Measurements from ENCODE around the gene NPBWR2.
"Not testable (repeated sequence)": the region's sequence is repeated elsewhere in the genome, so short reads cannot be mapped to it uniquely, and the experiment has no call there.

Gene NPBWR2

DNA sequence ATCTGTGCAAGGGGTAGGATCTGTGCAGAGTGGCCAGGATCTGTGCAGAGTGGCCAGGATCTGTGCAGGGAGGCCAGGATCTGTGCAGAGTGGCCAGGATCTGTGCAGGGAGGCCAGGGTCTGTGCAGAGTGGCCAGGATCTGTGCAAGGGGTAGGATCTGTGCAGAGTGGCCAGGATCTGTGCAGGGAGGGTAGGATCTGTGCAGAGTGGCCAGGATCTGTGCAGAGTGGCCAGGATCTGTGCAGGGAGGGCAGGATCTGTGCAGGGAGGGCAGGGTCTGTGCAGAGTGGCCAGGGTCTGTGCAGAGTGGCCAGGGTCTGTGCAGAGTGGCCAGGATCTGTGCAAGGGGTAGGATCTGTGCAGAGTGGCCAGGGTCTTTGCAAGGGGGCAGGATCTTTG is 18.8 kb downstream of the NPBWR2 start:
- in situ Hi-C loops (cut with MboI; ENCODE audit: low sequenced_read_pairs): not testable (repeated sequence)

DNA sequence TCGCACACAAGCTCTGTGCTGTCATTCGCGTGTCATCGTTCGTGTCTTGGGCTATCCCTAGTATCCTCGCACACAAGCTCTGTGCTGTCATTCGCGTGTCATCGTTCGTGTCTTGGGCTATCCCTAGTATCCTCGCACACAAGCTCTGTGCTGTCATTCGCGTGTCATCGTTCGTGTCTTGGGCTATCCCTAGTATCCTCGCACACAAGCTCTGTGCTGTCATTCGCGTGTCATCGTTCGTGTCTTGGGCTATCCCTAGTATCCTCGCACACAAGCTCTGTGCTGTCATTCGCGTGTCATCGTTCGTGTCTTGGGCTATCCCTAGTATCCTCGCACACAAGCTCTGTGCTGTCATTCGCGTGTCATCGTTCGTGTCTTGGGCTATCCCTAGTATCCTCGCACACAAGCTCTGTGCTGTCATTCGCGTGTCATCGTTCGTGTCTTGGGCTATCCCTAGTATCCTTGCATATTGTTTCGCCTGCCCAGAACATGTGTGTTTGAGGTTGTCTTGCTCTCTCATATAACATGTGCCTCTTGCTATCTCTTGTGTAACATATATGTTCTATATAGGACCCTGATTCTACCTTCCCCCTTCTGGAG is 20.0 kb downstream of the NPBWR2 start:
- in situ Hi-C loops (cut with MboI; ENCODE audit: low sequenced_read_pairs): not testable (repeated sequence)

DNA sequence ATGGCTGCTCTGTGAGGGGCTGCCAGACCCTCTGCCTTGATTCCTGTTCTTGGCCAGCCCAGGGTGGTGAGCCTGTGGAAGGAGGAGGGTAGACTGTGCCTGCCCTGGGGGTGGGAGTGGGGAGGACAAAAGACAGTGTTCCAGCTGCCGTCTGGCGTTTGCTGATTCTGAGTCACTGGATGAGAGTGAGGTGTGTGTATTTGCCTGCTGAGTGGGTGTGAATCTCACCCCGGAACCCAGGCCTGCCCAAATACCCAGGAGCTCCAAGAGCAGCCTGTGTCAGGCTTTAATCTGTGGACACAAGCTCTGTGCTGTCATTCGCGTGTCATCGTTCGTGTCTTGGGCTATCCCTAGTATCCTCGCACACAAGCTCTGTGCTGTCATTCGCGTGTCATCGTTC is 20.6 kb downstream of the NPBWR2 start:
- in situ Hi-C loops (cut with MboI; ENCODE audit: low sequenced_read_pairs): no loop called here

DNA sequence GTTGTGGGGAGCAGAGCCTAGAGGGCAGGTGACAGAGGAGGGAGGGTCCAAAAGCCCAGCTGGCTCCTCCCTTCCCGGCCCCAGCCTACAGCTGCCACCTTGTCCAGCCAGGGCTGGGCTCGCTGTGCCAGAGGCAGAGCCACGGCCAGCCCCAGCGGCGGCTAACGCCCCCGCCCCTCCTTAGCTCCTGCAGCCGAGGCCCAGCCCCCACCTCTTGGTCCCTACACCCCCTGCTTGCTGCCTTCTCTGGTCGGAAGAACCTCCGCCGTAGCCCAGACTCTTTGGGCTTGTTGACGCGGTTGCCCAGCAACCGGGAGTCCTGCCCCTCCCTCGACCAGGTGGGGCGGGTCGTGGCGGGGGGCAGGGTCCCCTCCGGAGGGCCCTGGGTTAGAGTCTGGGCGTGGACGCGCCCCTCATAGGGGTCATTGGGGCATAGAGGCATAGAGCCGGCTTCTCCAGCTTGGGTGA is 22.6 kb downstream of the NPBWR2 start:
- in situ Hi-C loops (cut with MboI; ENCODE audit: low sequenced_read_pairs): no loop called here

DNA sequence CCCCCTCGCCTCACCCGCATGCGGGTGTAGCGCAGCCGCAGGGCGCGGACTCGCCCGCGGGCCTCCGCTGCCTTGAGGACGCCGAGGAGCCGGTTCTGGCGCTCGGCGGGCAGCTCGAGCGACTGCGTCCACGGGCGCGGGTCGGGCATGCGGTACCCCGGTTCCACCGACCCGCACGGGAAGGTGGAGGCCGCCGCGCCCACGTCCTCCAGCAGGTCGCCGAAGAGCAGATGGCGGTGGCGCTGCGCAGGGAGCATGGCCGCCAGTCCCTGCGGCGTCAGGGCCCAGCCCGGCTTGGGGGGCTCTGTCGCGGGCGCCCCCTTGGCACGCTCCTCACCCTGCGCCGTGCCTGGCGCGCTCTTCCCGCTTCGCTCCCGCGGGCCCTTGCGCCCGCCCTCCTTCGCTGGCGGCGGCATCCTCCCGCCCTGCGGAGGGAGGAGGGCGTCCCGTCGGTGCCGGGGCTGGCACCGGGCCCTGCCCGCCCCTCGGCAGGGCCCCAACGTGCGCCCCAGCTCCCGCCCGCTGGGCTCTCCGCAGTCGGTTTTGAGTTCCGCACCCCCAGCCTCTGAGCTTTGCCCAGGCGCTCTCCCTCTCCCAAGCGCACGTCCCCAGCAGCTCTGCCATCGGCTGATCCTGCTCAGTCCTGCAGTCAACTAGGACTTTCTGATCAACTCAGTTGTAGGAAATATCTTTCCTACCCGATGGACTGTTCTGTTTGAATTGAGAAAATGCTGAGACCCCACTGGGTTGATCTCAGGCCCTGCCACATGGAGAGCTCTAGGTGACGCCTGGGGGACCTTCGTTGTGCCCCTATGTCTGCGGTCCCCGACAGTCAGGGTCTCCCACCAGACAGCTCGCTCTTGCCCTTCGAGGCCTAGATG is 23.3 kb downstream of the NPBWR2 start, which contains the start of gene LKAAEAR1:
LKAAEAR1 (minus strand) TSS at position 595 of the 881 bp plus-strand sequence; CDS start at position 416, 179 bp downstream.
- in situ Hi-C loops (cut with MboI; ENCODE audit: low sequenced_read_pairs): no loop called here

DNA sequence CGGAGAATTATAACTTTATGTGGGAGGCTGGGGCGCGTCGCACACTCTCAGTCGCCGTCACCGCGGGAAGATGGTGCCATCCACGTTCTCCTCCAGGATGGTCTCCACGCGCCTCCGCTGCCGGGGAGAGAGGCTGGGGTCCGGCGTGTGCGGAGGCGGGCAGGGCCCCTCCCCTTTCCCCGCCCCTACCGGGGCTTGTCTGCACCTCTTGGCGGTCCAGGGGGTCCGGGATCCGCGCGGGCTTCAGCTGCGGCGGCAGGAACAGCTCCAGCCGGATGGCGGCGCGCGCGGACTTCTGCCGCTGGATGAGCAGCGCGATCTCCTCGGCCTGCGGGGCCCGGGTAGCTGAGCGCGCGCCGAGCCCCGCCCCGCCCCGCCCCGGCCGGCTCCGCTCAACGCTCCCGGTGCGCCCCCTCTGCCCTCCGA is 24.0 kb downstream of the NPBWR2 start:
- in situ Hi-C loops (cut with MboI; ENCODE audit: low sequenced_read_pairs): no loop called here

DNA sequence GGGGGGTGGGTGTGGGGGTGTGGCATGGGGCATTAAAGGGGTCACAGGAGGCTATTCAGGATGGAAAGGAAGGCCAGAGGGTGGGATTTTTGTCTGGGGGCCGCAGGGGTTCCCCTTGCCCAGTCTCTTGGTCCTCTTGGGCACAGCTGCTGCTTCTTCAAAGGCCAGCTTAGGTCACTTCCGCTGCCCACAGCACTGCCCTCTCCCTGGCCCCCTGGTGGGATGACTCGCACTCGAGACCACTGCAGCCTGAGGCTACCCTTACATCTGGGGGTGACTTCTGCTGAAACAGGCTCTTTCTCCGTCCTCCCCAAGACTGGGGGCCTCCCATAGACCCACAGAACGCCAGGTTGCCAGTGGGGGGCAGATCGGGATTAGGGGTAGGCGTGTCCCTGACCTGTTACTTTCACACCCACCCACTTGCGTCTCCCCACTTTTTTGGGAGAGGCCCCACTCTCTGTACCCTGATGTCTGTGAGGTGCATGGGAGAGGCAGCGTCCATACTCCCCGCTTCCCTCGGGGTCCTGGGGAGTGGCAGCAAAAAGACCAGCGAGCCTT is 24.5 kb downstream of the NPBWR2 start:
- in situ Hi-C loops (cut with MboI; ENCODE audit: low sequenced_read_pairs): no loop called here

DNA sequence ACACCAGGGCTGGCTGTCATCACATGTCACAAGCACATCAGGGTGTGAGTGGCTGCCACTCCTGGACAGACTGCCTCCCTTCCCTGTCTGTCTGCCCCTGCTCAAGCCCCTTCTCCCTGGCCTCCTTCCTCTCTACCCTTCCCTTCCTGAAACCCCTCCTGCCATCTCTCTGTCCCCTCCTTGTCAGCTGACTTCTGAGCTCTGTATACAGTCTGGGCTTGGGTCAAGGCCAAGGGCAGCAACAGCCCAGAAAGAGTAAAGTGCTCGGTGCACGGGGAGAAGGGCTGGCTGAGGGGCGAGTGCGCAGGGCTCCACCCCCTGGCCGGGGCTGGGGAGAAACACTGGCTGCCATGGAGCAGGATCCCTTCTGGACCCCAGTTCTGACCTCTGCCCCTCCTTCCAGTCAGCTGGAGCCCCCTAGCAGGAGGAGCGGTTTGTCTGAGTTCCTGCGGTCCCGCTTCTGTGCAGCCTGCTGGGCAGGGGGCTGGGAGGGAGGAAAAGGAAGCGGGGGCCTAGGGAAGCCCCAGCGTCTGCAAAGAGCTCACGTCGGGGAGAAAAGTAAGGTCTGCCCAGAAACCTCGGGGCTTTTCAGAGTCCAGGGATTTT is 25.1 kb downstream of the NPBWR2 start:
- in situ Hi-C loops (cut with MboI; ENCODE audit: low sequenced_read_pairs): no loop called here

DNA sequence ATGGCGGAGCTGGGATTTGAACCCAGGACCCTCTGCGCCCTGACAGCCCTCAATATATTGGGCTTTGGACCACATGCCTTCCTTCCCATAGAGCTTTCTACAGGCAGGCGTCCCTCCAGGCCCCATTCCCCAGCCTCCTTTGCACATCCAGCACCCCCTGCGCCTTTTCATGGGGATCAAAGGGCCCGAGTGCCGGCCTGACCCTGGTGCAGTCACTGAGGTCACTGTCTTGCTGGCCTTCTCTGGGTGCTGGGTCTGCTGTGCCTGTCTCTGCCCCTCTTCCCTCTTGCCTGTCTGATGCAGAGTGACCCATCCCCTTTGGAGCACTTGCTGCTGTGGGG is 25.8 kb downstream of the NPBWR2 start:
- in situ Hi-C loops (cut with MboI; ENCODE audit: low sequenced_read_pairs): no loop called here

DNA sequence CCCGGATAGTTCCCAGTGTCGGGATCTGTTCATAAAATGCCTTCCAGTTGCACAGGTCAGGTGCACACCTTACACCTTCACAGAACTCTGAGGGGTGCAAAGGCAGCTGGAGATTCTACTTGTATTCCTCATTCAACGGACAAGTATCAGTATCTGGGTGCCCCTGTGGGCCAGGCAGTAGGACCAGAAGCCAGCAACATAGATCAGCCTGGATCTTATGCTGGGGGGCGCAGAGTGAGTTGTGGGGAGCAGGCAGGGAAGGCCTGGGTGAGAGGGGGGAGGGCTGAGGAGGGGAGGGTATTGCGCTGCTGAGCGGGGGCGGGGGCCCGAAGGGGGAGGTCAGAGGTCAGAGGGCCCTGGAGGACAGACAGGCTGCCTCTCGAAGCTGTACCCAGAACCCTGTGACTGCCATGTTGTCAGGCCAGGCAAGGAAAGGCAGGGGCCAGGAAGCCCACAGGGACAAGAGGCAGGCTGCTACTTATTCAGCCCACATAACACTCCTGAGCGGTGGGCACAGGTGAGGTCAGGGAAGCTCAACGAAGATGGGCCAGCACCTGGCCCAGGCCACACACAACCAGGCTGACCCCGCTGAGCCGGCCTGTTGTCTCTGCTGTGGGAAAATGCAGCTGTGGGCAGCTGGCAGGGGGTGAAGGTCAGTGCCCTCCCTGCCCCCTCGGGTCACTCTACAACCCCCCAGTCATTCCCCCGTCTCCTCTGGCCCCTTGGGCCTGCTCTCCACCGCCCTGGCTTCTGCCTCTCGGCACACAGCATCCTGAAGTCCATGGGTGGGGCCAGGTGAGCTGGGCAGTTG is 26.3 kb downstream of the NPBWR2 start:
- in situ Hi-C loops (cut with MboI; ENCODE audit: low sequenced_read_pairs): no loop called here

DNA sequence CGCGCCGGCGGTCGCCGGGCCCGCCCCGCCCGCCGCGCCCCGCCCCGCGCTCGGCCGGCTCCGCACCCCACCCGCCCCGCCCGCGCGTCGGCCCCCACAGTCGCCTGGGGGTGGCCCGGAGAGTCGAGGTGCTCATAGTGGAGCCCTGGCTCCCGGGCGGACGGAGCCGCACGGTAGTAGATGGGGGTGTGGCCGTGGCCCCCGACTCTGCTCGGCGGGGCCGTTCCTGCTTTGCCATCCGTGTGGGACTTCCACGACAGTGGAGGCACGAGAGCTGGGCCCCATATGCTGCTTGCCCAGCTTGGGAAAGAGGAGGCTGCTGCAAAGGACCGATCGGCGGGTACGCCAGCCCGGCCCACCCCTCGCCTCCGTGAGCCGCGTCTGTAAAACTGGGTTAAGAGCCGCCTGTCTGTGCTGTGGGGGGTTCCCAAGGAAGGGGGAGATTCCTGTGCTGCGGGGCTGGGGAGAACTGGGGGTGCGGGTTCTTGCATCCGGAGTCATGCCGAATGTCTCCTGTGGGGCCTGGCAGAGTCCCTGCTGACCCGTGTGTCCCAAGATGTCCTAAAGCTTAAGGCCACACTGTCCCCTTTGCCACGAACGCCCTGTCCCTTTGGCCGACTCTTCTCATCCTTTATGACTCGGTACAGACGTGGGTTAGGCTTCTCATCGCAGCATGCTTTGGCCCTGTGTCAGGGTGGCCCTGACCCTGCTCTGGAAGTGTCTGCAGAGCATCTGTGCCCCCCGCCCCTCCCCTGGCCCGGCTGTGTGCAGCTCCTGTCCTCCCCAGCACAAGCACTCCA is 27.2 kb downstream of the NPBWR2 start, which contains the start of gene OPRL1:
OPRL1 (plus strand) TSS at position 70 of the 800 bp plus-strand sequence. CDS start 12,639 bp downstream, outside the sequence.
- in situ Hi-C loops (cut with MboI; ENCODE audit: low sequenced_read_pairs): no loop called here

DNA sequence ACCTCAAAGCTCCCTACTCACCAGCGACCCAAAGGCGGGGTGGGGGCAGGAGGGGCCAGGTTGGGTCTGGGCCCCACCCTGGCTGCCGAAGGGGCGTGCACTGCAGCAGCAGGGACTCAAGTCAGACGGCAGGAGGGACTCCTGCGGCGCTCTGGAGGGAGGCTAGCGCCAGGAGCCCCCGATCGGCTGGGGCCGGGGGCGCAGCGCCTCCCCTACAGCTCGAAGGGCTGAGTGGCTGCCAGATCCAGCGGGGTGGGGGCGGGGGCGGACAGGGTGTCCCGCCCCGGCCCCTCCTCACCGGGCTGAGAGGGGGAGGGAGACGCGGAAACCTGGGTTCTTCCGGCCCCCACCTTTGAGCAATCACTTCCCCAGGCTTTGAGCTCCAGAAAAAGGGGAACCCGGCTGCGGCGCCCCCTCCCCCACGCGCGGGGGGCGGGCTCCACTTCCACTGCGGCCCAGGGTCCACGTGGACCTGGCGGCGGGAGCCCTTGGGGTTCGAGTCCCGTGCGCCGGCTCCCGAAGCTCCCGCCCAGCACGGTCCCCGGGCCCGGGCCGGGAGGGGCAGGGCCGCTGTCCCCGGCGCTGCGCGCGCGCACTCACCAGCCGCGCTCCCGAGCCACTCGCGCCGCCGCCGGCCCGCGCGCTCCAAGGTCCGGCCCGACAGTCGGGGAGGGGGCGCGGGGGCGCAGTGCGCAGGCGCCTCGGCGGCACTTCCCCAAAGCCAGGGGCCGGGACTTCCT is 27.9 kb downstream of the NPBWR2 start, which contains the start of gene RGS19:
RGS19 (minus strand) TSS at position 246 of the 740 bp plus-strand sequence. CDS start 2,632 bp downstream, outside the sequence.
- in situ Hi-C loops (cut with MboI; ENCODE audit: low sequenced_read_pairs): no loop called here

DNA sequence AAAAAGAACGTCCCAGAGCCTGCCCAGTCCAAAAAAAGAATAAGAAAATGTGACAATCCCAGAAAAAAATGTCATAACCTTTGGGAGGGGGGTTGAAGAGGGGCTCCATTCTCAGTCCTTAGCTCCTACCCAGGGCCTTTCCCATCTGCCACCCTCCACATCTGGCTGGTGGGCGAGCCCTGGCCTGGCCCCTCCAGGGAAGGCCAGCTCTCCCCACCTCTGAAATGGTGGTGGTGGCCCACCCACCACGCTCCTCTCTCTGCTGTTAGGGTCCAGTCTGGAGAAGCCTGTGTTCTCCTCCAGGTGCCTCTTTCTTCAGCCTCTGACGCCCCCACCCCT is 28.5 kb downstream of the NPBWR2 start:
- in situ Hi-C loops (cut with MboI; ENCODE audit: low sequenced_read_pairs): no loop called here

DNA sequence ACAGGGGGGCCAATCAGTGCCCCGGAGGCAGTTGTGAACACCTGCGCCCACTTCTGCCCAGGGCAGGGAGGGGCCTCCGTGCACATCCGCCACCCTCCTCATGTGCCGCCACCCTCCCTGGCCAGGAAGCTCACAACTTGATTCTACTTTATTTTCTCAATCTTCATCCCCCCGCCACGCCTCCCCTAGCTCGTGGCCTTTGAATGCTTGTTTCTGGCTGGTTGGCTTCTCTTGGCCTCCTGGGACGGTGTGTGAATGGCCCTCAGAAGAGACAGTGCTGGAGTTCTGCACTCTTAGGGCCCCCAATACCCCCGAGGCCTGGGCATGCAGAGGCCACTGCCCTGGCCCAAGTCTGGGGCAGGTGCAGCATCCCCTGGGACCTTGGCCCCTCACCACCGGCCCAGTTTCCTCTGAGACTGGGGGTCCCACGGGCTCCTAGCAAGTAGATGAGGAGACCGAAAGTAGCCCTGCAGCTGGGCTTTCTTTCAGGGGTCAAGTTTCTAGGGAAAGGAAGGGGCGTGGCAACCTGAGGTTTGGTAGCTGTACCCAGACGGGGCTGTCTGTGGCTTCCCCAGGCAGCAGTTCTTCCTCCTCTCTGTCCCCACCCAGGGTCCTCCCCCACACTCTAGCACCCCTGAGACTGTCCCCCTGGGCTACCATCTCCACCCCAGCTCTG is 29.4 kb downstream of the NPBWR2 start:
- in situ Hi-C loops (cut with MboI; ENCODE audit: low sequenced_read_pairs): no loop called here

DNA sequence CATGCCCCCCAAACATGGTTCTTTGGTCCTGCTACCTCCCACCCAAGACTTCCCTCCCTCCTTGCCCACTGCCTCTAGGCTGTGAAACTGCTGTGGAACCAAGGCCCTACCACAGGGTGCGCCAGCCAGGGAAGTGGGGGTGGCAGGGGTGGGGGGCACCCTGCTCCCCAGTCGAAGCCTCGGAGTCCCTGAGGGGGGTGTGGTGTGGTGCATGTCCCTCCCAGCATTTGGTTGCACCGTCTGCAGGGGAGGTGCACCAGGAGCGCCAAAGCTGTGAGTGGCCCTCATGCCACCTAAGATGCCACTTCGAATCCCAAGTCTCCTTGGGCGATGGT is 29.9 kb downstream of the NPBWR2 start:
- in situ Hi-C loops (cut with MboI; ENCODE audit: low sequenced_read_pairs): no loop called here

DNA sequence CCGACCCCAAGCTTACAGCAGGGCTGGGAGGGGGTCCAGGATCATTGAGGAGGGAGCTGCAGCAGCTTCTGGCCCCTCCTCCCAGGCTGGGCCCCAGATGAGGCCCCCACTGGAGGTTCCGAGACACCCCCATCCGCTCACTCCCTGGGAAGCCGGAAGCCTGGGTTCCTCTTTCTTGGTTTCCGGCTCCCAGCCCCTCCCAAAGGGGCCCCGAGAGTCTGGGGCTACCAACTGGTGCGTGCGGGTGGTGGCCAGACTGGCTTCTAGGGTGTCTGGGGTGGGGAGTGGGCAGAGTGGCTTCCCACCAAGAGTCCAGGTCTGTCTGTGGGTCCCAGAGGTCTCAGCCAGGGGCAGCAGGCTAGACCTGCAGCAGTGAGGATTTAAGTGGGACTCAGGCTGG is 30.3 kb downstream of the NPBWR2 start:
- in situ Hi-C loops (cut with MboI; ENCODE audit: low sequenced_read_pairs): no loop called here

DNA sequence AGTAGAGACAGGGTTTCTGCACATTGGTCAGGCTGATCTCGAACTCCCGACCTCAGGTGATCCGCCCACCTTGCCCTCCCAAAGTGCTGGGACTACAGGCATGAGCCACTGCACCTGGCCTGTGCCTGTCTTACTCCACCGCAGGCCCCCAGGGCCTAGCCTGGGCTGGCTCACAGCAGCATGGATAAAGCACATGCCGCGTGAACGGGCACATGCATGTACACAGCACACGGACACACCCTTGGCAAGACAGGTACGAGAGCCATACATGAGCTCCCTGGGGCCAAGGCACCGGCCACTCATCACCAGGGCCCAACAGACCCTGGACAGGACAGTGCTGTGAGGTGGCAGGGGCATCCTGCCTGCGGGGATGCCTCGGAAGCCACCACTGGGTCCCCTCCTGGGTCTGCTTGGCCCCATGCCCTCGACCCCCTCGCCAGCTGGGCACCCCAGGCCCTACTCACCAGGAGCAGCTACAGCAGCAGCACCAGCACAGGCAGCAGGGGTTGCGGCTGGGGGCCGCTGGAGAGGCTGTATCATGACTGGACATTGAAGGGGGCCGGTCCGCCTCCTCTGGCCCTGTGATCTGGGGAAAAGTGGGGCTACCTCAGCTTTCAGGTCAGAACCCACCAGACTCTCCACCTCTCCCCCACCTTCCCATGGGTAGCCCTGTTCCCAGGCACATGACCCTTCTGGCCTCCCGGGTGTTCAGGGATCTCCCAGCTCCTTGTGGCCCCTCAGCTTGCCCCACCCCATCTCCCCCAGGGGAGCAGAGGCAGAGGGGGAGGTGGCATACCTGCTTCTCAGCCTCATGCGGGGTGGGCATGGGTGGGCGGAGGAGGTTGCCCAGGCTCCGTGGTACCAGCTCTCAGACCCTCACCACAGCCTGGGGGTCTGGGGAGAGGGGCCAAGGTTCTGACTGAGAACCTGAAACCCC is 31.0 kb downstream of the NPBWR2 start:
- in situ Hi-C loops (cut with MboI; ENCODE audit: low sequenced_read_pairs): no loop called here

DNA sequence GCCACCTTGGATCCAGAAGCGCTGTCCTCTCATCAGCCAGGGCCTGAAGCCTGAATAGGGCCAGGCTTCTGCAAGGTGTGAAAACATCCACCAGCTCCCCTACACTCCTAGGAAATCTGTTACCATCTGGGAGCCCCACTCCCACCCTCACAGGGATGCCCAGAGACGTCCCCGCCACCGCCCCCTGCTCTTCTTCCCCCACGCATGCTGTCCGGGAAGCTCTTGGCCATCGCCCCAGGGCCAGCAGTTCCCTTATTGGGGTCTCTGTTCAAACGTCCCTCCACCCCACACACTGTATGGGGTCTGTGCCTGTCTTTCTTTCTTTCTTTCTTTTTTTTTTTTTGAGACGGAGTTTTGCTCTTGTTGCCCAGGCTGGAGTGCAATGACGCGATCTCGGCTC is 31.8 kb downstream of the NPBWR2 start:
- in situ Hi-C loops (cut with MboI; ENCODE audit: low sequenced_read_pairs): no loop called here

All from hTERT RPE-1 (cell line).